HepG2 (cell line): Measurements from ENCODE around the gene PTPA. TPM values are rescaled to one million over a fixed set of nuclear protein-coding genes. Genes with fewer than 3 reads are reported as not detected.
A peak's percentile ranks its signal among the peaks of the same experiment; 100 is the strongest.

ENCODE experiments used
- MTF2 ChIP-seq: sonication (generic); formaldehyde crosslinking; IDR thresholded peaks from 2 replicates; pipeline ENCODE4 v1.5.0; 2020; ENCODE audit warnings: missing genetic modification reagents, borderline replicate concordance
- RBFOX2 ChIP-seq: fragments of 200-400 bp; formaldehyde crosslinking; IDR thresholded peaks from 2 replicates; pipeline ENCODE4 v1.6.1; 2017; ENCODE audit warnings: low read depth, mild to moderate bottlenecking, low read length
- REXO4 ChIP-seq: sonication (generic); formaldehyde crosslinking; IDR thresholded peaks from 2 replicates; pipeline ENCODE4 v1.8.0; 2022; ENCODE audit warnings: missing genetic modification reagents, mild to moderate bottlenecking, borderline replicate concordance
- TBL1XR1 ChIP-seq: fragments of 150-350 bp; IDR thresholded peaks from 2 replicates; pipeline ENCODE4 v1.6.1; 2014; ENCODE audit warnings: borderline replicate concordance, low read length; ENCODE audit not compliant: partially characterized antibody
- TMF1 ChIP-seq: sonication (generic); formaldehyde crosslinking; IDR thresholded peaks from 2 replicates; pipeline ENCODE4 v1.8.1; 2022; ENCODE audit warnings: low read depth, missing genetic modification reagents
- ZBTB1 ChIP-seq: sonication (generic); formaldehyde crosslinking; IDR thresholded peaks from 2 replicates; pipeline ENCODE4 v1.4.0; 2020; ENCODE audit warnings: missing genetic modification reagents, borderline replicate concordance
- ZMAT3 ChIP-seq: sonication (generic); formaldehyde crosslinking; conservative IDR thresholded peaks from 2 replicates; pipeline ENCODE4 v1.7.0; 2021; ENCODE audit warnings: missing genetic modification reagents
- ZNF274 ChIP-seq: sonication (generic); formaldehyde crosslinking; IDR thresholded peaks from 2 replicates; pipeline ENCODE4 v1.5.1; 2020; ENCODE audit warnings: mild to moderate bottlenecking, missing genetic modification reagents
- ZNF556 ChIP-seq: sonication (generic); formaldehyde crosslinking; IDR thresholded peaks from 2 replicates; pipeline ENCODE4 v1.4.0; 2020; ENCODE audit warnings: mild to moderate bottlenecking, missing genetic modification reagents, borderline replicate concordance
- ZNF652 ChIP-seq: IDR thresholded peaks from 2 replicates; pipeline ENCODE4 v1.6.1; 2016; ENCODE audit warnings: low read depth, borderline replicate concordance
- ZNF746 ChIP-seq: sonication (generic); formaldehyde crosslinking; IDR thresholded peaks from 2 replicates; pipeline ENCODE4 v1.8.0; 2022; ENCODE audit warnings: mild to moderate bottlenecking, missing genetic modification reagents
- polyA plus RNA-seq, 8 experiments: library from polyadenylated mRNA; depleted of rRNA in 3 of 8; stranded (reverse) in 7 of 8; unstranded in 1 of 8; fragments of >200 nt; fragmentation: Illumina TruSeq in 4 of 8; extraction: Trizol in 4 of 8; gene quantifications; 2 replicates each; pipeline versions ENCODE4 v1.2.1 to v1.2.3, GENCODE V29; 2011 to 2016; ENCODE audit warnings: low read depth in 4 of 8, missing spikeins in 1 of 8, mixed read lengths in 1 of 8; ENCODE audit not compliant: insufficient read depth in 1 of 8
- total RNA-seq, 5 experiments: library from RNA; depleted of rRNA; stranded (reverse); fragments of >200 nt; fragmentation: Illumina TruSeq; extraction: Trizol; gene quantifications; 2 replicates each; pipeline ENCODE4 v1.2.3, GENCODE V29; 2016; ENCODE audit warnings: low read depth in 1 of 5
- TF ChIP-seq, protein P1 (sequence below): sonication (generic); formaldehyde crosslinking; IDR thresholded peaks from 2 replicates; pipeline ENCODE4 v1.8.0; 2022; ENCODE audit warnings: mild to moderate bottlenecking, missing genetic modification reagents
- TF ChIP-seq, protein P2 (sequence below): sonication (generic); formaldehyde crosslinking; IDR thresholded peaks from 2 replicates; pipeline ENCODE4 v1.5.0; 2020; ENCODE audit warnings: missing genetic modification reagents
- TF ChIP-seq, protein P3 (sequence below): sonication (generic); formaldehyde crosslinking; IDR thresholded peaks from 2 replicates; pipeline ENCODE4 v1.4.0; 2020; ENCODE audit warnings: mild to moderate bottlenecking, missing genetic modification reagents
- TF ChIP-seq, protein P4 (sequence below): sonication (generic); formaldehyde crosslinking; IDR thresholded peaks from 2 replicates; pipeline ENCODE4 v1.5.0; 2020; ENCODE audit warnings: mild to moderate bottlenecking, missing genetic modification reagents, borderline replicate concordance

PTPA gene
- total and polyA plus RNA-seq, 2 of the 13 experiments (the other 11 are each of a cell fraction or from before 2014, with no cell fraction given) = 79.3 to 105 TPM

DNA sequence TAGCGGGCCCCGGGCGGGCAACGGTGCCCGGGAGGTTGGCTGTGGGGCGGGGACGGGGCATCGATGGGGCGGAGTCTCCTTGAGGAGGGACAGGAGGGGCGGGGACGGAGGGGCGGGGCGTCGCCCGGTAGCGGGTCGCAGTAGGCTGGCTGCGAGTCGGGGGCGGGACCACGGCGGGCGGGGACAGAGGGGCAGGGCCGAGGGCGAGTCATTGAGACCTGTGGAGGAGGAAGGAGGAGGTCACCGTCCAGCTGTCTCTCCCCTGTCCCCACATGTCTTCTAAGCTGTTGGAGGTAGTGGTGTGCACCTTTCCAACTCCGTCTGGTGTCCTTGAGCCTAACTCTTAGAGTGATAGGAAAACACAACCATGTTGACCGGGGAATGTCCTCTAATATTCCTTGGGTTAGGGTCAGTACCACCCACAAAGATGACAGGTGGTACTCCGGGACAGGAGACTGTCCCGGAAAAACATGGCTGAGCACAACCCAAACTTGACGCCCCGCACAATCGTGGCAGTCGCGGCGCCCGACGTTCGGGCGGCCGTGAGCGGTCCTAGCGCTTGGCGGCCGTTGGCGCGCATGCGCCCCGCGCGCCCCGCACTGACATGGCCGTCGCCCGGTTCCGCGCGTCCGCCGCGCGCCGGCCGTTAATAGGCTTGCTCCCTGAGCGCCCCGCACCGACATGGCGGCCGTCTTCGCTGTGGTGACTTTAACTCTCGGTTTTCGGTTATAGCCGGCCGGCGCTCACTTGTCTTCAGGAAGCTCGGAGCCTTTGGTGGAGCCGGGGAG lies at the start of gene PTPA, which contains the start of gene CRAT (continued):
- TF ChIP-seq ZNF556 (CRISPR knock-in tag) = no peak; the same call in 1 of the 2 replicates
- TF ChIP-seq RBFOX2 = peak; percentile 76
- TF ChIP-seq, protein P1, sequence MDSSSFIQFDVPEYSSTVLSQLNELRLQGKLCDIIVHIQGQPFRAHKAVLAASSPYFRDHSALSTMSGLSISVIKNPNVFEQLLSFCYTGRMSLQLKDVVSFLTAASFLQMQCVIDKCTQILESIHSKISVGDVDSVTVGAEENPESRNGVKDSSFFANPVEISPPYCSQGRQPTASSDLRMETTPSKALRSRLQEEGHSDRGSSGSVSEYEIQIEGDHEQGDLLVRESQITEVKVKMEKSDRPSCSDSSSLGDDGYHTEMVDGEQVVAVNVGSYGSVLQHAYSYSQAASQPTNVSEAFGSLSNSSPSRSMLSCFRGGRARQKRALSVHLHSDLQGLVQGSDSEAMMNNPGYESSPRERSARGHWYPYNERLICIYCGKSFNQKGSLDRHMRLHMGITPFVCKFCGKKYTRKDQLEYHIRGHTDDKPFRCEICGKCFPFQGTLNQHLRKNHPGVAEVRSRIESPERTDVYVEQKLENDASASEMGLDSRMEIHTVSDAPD = no peak
- 0 out of 2 replicates have a peak, but pooled peaks have one; percentile 2 for TF ChIP-seq ZNF746
- no peak for TF ChIP-seq TMF1 (CRISPR knock-in tag)
- peak; percentile 50; the same call in 1 of the 2 replicates for TF ChIP-seq MTF2 (CRISPR knock-in tag)
- TF ChIP-seq ZBTB1 (CRISPR knock-in tag) = no peak
- TF ChIP-seq, protein P2, sequence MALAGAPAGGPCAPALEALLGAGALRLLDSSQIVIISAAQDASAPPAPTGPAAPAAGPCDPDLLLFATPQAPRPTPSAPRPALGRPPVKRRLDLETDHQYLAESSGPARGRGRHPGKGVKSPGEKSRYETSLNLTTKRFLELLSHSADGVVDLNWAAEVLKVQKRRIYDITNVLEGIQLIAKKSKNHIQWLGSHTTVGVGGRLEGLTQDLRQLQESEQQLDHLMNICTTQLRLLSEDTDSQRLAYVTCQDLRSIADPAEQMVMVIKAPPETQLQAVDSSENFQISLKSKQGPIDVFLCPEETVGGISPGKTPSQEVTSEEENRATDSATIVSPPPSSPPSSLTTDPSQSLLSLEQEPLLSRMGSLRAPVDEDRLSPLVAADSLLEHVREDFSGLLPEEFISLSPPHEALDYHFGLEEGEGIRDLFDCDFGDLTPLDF (CRISPR knock-in tag) = 0 out of 2 replicates have a peak, but pooled peaks have one; percentile 26
- no peak for TF ChIP-seq ZNF652 (CRISPR knock-in tag)
- no peak for TF ChIP-seq ZNF274 (CRISPR knock-in tag)
- TF ChIP-seq, protein P3, sequence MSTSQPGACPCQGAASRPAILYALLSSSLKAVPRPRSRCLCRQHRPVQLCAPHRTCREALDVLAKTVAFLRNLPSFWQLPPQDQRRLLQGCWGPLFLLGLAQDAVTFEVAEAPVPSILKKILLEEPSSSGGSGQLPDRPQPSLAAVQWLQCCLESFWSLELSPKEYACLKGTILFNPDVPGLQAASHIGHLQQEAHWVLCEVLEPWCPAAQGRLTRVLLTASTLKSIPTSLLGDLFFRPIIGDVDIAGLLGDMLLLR (CRISPR knock-in tag) = peak; percentile 12; the same call in 1 of the 2 replicates
- 0 out of 2 replicates have a peak, but pooled peaks have one; percentile 34 for TF ChIP-seq ZMAT3
- TF ChIP-seq, protein P4, sequence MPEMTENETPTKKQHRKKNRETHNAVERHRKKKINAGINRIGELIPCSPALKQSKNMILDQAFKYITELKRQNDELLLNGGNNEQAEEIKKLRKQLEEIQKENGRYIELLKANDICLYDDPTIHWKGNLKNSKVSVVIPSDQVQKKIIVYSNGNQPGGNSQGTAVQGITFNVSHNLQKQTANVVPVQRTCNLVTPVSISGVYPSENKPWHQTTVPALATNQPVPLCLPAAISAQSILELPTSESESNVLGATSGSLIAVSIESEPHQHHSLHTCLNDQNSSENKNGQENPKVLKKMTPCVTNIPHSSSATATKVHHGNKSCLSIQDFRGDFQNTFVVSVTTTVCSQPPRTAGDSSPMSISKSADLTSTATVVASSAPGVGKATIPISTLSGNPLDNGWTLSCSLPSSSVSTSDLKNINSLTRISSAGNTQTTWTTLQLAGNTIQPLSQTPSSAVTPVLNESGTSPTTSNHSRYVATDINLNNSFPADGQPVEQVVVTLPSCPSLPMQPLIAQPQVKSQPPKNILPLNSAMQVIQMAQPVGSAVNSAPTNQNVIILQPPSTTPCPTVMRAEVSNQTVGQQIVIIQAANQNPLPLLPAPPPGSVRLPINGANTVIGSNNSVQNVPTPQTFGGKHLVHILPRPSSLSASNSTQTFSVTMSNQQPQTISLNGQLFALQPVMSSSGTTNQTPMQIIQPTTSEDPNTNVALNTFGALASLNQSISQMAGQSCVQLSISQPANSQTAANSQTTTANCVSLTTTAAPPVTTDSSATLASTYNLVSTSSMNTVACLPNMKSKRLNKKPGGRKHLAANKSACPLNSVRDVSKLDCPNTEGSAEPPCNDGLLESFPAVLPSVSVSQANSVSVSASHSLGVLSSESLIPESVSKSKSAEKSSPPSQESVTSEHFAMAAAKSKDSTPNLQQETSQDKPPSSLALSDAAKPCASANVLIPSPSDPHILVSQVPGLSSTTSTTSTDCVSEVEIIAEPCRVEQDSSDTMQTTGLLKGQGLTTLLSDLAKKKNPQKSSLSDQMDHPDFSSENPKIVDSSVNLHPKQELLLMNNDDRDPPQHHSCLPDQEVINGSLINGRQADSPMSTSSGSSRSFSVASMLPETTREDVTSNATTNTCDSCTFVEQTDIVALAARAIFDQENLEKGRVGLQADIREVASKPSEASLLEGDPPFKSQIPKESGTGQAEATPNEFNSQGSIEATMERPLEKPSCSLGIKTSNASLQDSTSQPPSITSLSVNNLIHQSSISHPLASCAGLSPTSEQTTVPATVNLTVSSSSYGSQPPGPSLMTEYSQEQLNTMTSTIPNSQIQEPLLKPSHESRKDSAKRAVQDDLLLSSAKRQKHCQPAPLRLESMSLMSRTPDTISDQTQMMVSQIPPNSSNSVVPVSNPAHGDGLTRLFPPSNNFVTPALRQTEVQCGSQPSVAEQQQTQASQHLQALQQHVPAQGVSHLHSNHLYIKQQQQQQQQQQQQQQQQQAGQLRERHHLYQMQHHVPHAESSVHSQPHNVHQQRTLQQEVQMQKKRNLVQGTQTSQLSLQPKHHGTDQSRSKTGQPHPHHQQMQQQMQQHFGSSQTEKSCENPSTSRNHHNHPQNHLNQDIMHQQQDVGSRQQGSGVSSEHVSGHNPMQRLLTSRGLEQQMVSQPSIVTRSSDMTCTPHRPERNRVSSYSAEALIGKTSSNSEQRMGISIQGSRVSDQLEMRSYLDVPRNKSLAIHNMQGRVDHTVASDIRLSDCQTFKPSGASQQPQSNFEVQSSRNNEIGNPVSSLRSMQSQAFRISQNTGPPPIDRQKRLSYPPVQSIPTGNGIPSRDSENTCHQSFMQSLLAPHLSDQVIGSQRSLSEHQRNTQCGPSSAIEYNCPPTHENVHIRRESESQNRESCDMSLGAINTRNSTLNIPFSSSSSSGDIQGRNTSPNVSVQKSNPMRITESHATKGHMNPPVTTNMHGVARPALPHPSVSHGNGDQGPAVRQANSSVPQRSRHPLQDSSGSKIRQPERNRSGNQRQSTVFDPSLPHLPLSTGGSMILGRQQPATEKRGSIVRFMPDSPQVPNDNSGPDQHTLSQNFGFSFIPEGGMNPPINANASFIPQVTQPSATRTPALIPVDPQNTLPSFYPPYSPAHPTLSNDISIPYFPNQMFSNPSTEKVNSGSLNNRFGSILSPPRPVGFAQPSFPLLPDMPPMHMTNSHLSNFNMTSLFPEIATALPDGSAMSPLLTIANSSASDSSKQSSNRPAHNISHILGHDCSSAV (CRISPR knock-in tag) = no peak
- TF ChIP-seq TBL1XR1 = no peak
- TF ChIP-seq REXO4 (CRISPR knock-in tag) = no peak
